Tibial nerve (tissue), 4 donors: Measurements from ENCODE around the gene DISC1.

Experiments used
- CTCF ChIP-seq, 5 experiments: fragments of 200-600 bp in 3 of 5; fragments of 450-650 bp in 2 of 5; sonication (generic) in 3 of 5; IDR thresholded peaks; one replicate each; pipeline ENCODE4 v1.5.1; 2016 to 2019; ENCODE audit warnings: antibody characterized with exemption in 5 of 5, mild to moderate bottlenecking in 3 of 5, moderate library complexity in 2 of 5
- EP300 ChIP-seq, 2 donors: sonication (generic); formaldehyde crosslinking; IDR thresholded peaks; one replicate each; pipeline ENCODE4 v1.6.1; 2017; ENCODE audit warnings: antibody characterized with exemption in 2 of 2, mild to moderate bottlenecking in 1 of 2
- POLR2A ChIP-seq, 2 donors: fragments of 450-650 bp; IDR thresholded peaks; one replicate each; pipeline ENCODE4 v1.6.1; 2017; ENCODE audit warnings: antibody characterized with exemption in 2 of 2, mild to moderate bottlenecking in 2 of 2, moderate library complexity in 2 of 2

- TF ChIP-seq CTCF (IDR thresholded peaks at IDR 0.05) (no peak), POLR2A (IDR thresholded peaks at IDR 0.05) (no peak), EP300 (IDR thresholded peaks at IDR 0.05) (no peak)
Measured at GRCh38 chr1:231849981-231850380, 223.4 kb downstream of the DISC1 start.
